ENCODE data around the gene CTNNBIP1.

The CTNNBIP1 gene

DNA sequence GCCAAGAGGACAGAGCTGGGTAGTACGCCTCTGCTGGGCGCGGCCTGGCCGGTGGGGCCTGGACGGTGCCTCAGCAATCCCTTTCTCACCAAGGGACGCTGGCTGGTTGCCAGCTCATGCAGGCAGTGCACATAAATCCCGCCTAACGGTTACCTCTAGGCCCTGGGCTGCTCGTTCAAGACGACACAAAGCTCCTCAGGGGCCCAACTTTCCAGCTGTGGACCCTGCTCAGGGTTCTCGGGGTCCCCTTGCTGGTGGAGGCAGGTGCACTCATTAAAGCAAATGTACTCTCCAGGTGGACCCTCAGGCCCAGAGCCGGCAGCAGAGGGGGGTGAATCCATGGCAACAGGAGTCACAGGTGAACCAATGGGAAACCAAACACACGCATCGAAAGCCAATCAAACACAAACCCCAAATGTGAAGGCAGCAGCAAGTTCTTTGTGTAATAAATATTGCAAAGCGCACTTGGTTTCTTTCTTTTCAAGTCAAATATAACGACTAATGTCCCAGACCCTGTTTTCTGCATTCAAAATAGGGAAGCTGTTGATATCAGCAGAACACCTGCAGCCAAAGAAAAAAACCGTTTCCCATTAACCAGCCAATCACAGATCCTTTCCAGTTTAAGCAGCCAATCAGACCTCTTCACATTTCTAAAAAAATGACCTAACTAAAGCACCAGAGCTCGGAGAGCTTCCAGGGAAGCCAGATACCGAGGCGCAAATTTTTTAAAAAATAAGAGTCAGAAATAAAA, 60.2 kb downstream of the CTNNBIP1 start:
- H3K4me2 ChIP-seq (ENCODE audit: insufficient read depth, low read length) = no peak overlapping the region
- ATAC-seq (ENCODE audit: insufficient read depth, low read depth) (peak; percentile 73), DNase-seq (peak; percentile 31)
- no peak for TF ChIP-seq EZH2 (IDR thresholded peaks at IDR 0.05; ENCODE audit: borderline replicate concordance, low read depth, low read length, severe bottlenecking)
- TF ChIP-seq CTCF (IDR thresholded peaks at IDR 0.05; ENCODE audit: borderline replicate concordance, extremely low read depth, low read length, poor library complexity, severe bottlenecking) = no peak
- no peaks in the 10 kb centered on the region for H3K79me2 ChIP-seq (ENCODE audit: insufficient read depth, low read length)
- H3K9me3 ChIP-seq (ENCODE audit: insufficient read depth, low read length, severe bottlenecking) = peaks cover 5% of the 10 kb centered on the region
- H3K4me3 ChIP-seq (ENCODE audit: low read depth in 1 of 2, low read length in 2 of 2) = no peak overlapping the region
- H3K36me3 ChIP-seq (ENCODE audit: insufficient read depth, low read length) = no peaks in the 10 kb centered on the region; the same call in 1 of the 2 replicates
- no peaks in the 10 kb centered on the region for H4K20me1 ChIP-seq (ENCODE audit: insufficient read depth, low read length)
- H3K27me3 ChIP-seq (ENCODE audit: insufficient read depth, low read length, poor library complexity) = no peaks in the 10 kb centered on the region
- peaks cover 14% of the 10 kb centered on the region for H3K4me1 ChIP-seq (ENCODE audit: insufficient read depth, low read length)
- H3K9ac ChIP-seq (ENCODE audit: low read depth, low read length) = peak overlapping the region; percentile 2; the same call in 1 of the 2 replicates
- H2AFZ ChIP-seq (ENCODE audit: low read depth, low read length) = no peak overlapping the region
- peak overlapping the region; percentile 50 for H3K27ac ChIP-seq (ENCODE audit: low read length)

DNA sequence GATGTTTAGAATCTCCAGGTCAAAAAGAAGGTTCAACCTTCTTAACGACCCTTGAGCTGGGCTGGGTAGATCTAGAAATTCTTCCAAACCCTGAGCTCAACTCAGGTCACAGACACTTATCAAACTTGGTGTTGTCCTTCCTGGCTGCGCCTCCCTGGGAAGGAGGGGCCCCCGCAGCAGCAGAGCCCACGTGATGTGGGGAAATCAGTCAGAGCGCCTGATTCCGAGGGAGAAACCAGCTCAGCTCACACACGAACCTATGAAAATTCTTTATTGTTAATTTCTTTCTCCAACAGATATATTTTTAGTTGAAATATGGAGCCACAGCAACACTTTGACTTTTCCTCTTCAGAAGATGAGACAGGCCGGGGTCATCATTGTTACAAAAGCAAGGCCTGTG, 62.0 kb downstream of the CTNNBIP1 start:
- Histone ChIP-seq H3K9ac (ENCODE audit: low read depth, low read length) (no peak overlapping the region), H3K27ac (ENCODE audit: low read length) (no peak overlapping the region), H3K9me3 (ENCODE audit: insufficient read depth, low read length, severe bottlenecking) (no peaks in the 10 kb centered on the region), H2AFZ (ENCODE audit: low read depth, low read length) (no peak overlapping the region), H3K27me3 (ENCODE audit: insufficient read depth, low read length, poor library complexity) (no peaks in the 10 kb centered on the region), H3K4me1 (ENCODE audit: insufficient read depth, low read length) (peaks cover 14% of the 10 kb centered on the region), H3K4me3 (ENCODE audit: low read depth in 1 of 2, low read length in 2 of 2) (no peak overlapping the region), H3K36me3 (ENCODE audit: insufficient read depth, low read length) (no peaks in the 10 kb centered on the region), H4K20me1 (ENCODE audit: insufficient read depth, low read length) (no peaks in the 10 kb centered on the region), H3K79me2 (ENCODE audit: insufficient read depth, low read length) (no peaks in the 10 kb centered on the region), H3K4me2 (ENCODE audit: insufficient read depth, low read length) (no peak overlapping the region)
- TF ChIP-seq CTCF (IDR thresholded peaks at IDR 0.05; ENCODE audit: borderline replicate concordance, extremely low read depth, low read length, poor library complexity, severe bottlenecking) (no peak), EZH2 (IDR thresholded peaks at IDR 0.05; ENCODE audit: borderline replicate concordance, low read depth, low read length, severe bottlenecking) (no peak)
- no peak for ATAC-seq (ENCODE audit: insufficient read depth, low read depth)
- DNase-seq = no peak

DNA sequence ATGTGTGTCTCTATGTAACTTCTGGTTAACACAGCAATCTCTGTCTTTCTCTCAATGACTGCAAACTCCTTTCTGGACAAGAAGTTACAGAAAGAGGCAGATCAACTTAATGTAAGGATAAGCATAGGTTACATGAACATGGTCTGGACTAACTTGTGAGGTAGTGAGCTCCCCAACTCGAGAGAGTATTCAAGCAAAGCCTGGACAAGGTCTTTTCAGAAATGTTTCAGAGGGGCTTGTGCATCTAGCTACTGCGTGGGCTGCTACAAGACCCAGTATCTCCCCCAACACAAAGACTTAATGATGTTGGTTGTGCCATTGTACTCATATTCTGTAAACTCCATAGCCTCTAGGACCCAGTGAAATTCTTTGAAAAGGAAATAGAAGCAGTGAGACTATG, 62.8 kb downstream of the CTNNBIP1 start:
- TF ChIP-seq CTCF (IDR thresholded peaks at IDR 0.05; ENCODE audit: borderline replicate concordance, extremely low read depth, low read length, poor library complexity, severe bottlenecking) = no peak
- no peak for TF ChIP-seq EZH2 (IDR thresholded peaks at IDR 0.05; ENCODE audit: borderline replicate concordance, low read depth, low read length, severe bottlenecking)
- DNase-seq (no peak), ATAC-seq (ENCODE audit: insufficient read depth, low read depth) (no peak)
- H3K36me3 ChIP-seq (ENCODE audit: insufficient read depth, low read length) = no peaks in the 10 kb centered on the region
- no peaks in the 10 kb centered on the region for H3K27me3 ChIP-seq (ENCODE audit: insufficient read depth, low read length, poor library complexity)
- H3K4me3 ChIP-seq (ENCODE audit: low read depth in 1 of 2, low read length in 2 of 2) = no peak overlapping the region
- H3K4me2 ChIP-seq (ENCODE audit: insufficient read depth, low read length) = no peak overlapping the region
- no peak overlapping the region for H3K27ac ChIP-seq (ENCODE audit: low read length)
- H3K4me1 ChIP-seq (ENCODE audit: insufficient read depth, low read length) = peaks cover 14% of the 10 kb centered on the region
- no peak overlapping the region for H3K9ac ChIP-seq (ENCODE audit: low read depth, low read length)
- H3K9me3 ChIP-seq (ENCODE audit: insufficient read depth, low read length, severe bottlenecking) = no peaks in the 10 kb centered on the region
- H2AFZ ChIP-seq (ENCODE audit: low read depth, low read length) = no peak overlapping the region
- no peaks in the 10 kb centered on the region for H3K79me2 ChIP-seq (ENCODE audit: insufficient read depth, low read length)
- no peaks in the 10 kb centered on the region for H4K20me1 ChIP-seq (ENCODE audit: insufficient read depth, low read length)
